ENCODE measurements around the gene ASPHD2. TPM values are rescaled to one million over a fixed set of nuclear protein-coding genes. Genes with fewer than 3 reads are reported as not detected.

The ASPHD2 gene
- total RNA-seq, 2 donors from 2014 or later, result 14.6 to 18.1 TPM

- Mint-ChIP-seq H3K4me1 (ENCODE audit: low read depth) (peaks cover 47% of the 10 kb centered on the region), H3K9me3 (no peaks in the 10 kb centered on the region), H3K27me3 (ENCODE audit: low read depth) (no peaks in the 10 kb centered on the region), H3K36me3 (ENCODE audit: insufficient read depth in 2 of 2) (peaks cover 1 to 15% of the 10 kb centered on the region in 2 donors), H3K27ac (peak overlapping the region; percentile 93), H3K4me3 (peak overlapping the region in 1 of 2 donors; percentile 68)
- no peak for DNase-seq
- ATAC-seq (replicated peaks in 1 of 2), result no peak
Measured at GRCh38 chr22:26486394-26486793, 57.3 kb downstream of the ASPHD2 start.

- H3K9me3 Mint-ChIP-seq, result no peaks in the 10 kb centered on the region
- H3K36me3 Mint-ChIP-seq (ENCODE audit: insufficient read depth in 2 of 2), result peaks cover 1 to 19% of the 10 kb centered on the region in 2 donors
- H3K4me3 Mint-ChIP-seq, result no peak overlapping the region
- ATAC-seq (replicated peaks in 1 of 2), result no peak
- no peak for DNase-seq
- no peaks in the 10 kb centered on the region for H3K27me3 Mint-ChIP-seq (ENCODE audit: low read depth)
- H3K27ac Mint-ChIP-seq, result peak overlapping the region; percentile 16
- peaks cover 31% of the 10 kb centered on the region for H3K4me1 Mint-ChIP-seq (ENCODE audit: low read depth)
Measured at GRCh38 chr22:26487996-26488395, 58.9 kb downstream of the ASPHD2 start.

- H3K27me3 Mint-ChIP-seq (ENCODE audit: low read depth), result no peaks in the 10 kb centered on the region
- no peak overlapping the region for H3K4me3 Mint-ChIP-seq
- peaks cover 7 to 25% of the 10 kb centered on the region in 2 donors for H3K36me3 Mint-ChIP-seq (ENCODE audit: insufficient read depth in 2 of 2)
- H3K27ac Mint-ChIP-seq, result peak overlapping the region; percentile 16
- ATAC-seq (replicated peaks in 1 of 2), result no peak
- no peaks in the 10 kb centered on the region for H3K9me3 Mint-ChIP-seq
- peaks cover 33% of the 10 kb centered on the region for H3K4me1 Mint-ChIP-seq (ENCODE audit: low read depth)
- DNase-seq, result no peak
Measured at GRCh38 chr22:26489447-26490036, 60.5 kb downstream of the ASPHD2 start.

- H3K9me3 Mint-ChIP-seq, result no peaks in the 10 kb centered on the region
- no peak for DNase-seq
- peaks cover 10 to 29% of the 10 kb centered on the region in 2 donors for H3K36me3 Mint-ChIP-seq (ENCODE audit: insufficient read depth in 2 of 2)
- H3K4me3 Mint-ChIP-seq, result no peak overlapping the region
- no peaks in the 10 kb centered on the region for H3K27me3 Mint-ChIP-seq (ENCODE audit: low read depth)
- H3K4me1 Mint-ChIP-seq (ENCODE audit: low read depth), result peaks cover 9% of the 10 kb centered on the region
- no peak for ATAC-seq (replicated peaks in 1 of 2)
- no peak overlapping the region for H3K27ac Mint-ChIP-seq
Measured at GRCh38 chr22:26492220-26492619, 63.2 kb downstream of the ASPHD2 start.

GRCh38 chr22:26494506-26494905 lies 65.4 kb downstream of the ASPHD2 start:
- ATAC-seq (replicated peaks in 1 of 2), result no peak
- DNase-seq, result no peak
- Mint-ChIP-seq H3K36me3 (ENCODE audit: insufficient read depth in 2 of 2) (peaks cover 11 to 29% of the 10 kb centered on the region in 2 donors), H3K4me3 (no peak overlapping the region), H3K27ac (no peak overlapping the region), H3K27me3 (ENCODE audit: low read depth) (no peaks in the 10 kb centered on the region), H3K9me3 (no peaks in the 10 kb centered on the region), H3K4me1 (ENCODE audit: low read depth) (peaks cover 9% of the 10 kb centered on the region)

Other genes starting within 250 kb of the ASPHD2 start
- gene HPS4, start 54.5 kb downstream of the ASPHD2 start, total RNA-seq, result 10 to 100 TPM; 50.5 to 62.2 TPM
- 10 to 100 TPM; 13.5 to 20.0 TPM for gene SRRD, start 54.6 kb downstream of the ASPHD2 start, total RNA-seq
- 10 to 100 TPM; 47.0 to 62.5 TPM for gene TFIP11, start 83.2 kb downstream of the ASPHD2 start, total RNA-seq
- gene TPST2, start 160.9 kb downstream of the ASPHD2 start, total RNA-seq, result 10 to 100 TPM; 19.0 to 23.2 TPM
- gene CRYBB1, start 188.8 kb downstream of the ASPHD2 start, total RNA-seq, result not detected
- gene CRYBA4, start 192.7 kb downstream of the ASPHD2 start, total RNA-seq, result under 1 TPM in 1 of 2 donors, not detected in 1; 0.63 TPM
- gene MIAT, start 228.3 kb downstream of the ASPHD2 start, total RNA-seq, result 100 to 1,000 TPM in 1 of 2 donors, 10 to 100 TPM in 1; 65.9 to 113 TPM

All from activated T-cell treated with anti-CD3 and anti-CD28 coated beads, Interleukin-2, amount 50 U/mL, for 72 hours (primary cell).